Prostate gland (tissue), 2 donors: ENCODE results near the gene DAB1.

Experiments used
- POLR2A ChIP-seq: fragments of 450-650 bp; IDR thresholded peaks from one replicate; pipeline ENCODE4 v1.6.1; 2016; ENCODE audit warnings: antibody characterized with exemption, mild to moderate bottlenecking
- POLR2AphosphoS5 ChIP-seq: sonication (generic); formaldehyde crosslinking; IDR thresholded peaks from one replicate; pipeline ENCODE4 v1.6.1; 2017; ENCODE audit warnings: antibody characterized with exemption
- TF ChIP-seq, protein P1 (sequence below), 4 experiments: fragments of 200-600 bp in 2 of 4; fragments of 450-650 bp in 2 of 4; sonication (generic) in 2 of 4; IDR thresholded peaks; 1 replicate in 3 of 4; 2 replicates in 1 of 4; pipeline ENCODE4 v1.5.1; 2016 to 2019; ENCODE audit warnings: antibody characterized with exemption in 4 of 4, mild to moderate bottlenecking in 2 of 4, moderate library complexity in 2 of 4

DNA sequence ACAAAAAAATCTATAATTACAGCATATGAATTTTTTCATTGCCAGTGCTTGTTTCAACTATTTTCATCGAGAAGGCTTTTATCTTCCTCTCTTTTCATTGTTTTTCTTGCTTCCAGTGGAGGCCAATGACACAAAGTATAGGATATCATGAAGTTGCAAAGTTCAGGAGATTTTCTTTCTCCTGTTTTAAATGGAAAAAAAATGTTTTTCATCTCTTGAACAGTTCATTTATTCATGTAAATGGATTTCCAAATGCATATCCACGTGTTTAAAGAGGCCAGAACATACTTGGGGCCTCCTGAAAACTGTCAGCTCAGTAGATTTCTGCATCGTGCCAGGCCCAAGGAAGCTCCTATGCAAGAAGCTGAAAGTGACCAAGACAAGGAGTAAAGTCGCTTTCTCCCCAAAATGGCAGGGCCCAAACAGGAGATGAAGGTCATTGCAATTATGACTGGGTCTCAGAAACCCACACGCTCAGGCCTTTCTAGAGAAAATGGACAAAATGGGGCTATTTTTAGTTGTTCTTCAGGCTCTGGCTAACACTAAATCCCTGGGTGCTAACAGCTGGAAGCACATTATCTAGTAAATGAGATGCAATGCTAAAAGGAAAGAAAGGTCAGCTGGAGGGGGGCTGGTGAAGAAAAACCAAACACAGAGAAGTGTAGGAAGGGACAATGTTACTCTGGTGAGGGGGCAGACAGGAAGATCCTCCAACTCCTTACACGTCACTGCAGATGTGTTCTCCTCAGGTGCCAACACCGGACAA lies 321.1 kb downstream of the DAB1 start:
- TF ChIP-seq, protein P1, sequence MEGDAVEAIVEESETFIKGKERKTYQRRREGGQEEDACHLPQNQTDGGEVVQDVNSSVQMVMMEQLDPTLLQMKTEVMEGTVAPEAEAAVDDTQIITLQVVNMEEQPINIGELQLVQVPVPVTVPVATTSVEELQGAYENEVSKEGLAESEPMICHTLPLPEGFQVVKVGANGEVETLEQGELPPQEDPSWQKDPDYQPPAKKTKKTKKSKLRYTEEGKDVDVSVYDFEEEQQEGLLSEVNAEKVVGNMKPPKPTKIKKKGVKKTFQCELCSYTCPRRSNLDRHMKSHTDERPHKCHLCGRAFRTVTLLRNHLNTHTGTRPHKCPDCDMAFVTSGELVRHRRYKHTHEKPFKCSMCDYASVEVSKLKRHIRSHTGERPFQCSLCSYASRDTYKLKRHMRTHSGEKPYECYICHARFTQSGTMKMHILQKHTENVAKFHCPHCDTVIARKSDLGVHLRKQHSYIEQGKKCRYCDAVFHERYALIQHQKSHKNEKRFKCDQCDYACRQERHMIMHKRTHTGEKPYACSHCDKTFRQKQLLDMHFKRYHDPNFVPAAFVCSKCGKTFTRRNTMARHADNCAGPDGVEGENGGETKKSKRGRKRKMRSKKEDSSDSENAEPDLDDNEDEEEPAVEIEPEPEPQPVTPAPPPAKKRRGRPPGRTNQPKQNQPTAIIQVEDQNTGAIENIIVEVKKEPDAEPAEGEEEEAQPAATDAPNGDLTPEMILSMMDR (IDR thresholded peaks at IDR 0.05): no peak
- TF ChIP-seq POLR2A (no peak), POLR2AphosphoS5 (no peak)
